Measurements from ENCODE around the gene WIPF2. TPM values are rescaled to one million over a fixed set of nuclear protein-coding genes. Genes with fewer than 3 reads are reported as not detected.
A peak's percentile ranks its signal among the peaks of the same experiment; 100 is the strongest.
"Not testable (repeated sequence)": the region's sequence is repeated elsewhere in the genome, so short reads cannot be mapped to it uniquely, and the experiment has no call there.

WIPF2 gene
- polyA plus RNA-seq, 1 experiment = 8.1 TPM

GRCh38 chr17:40191237-40192208, 27.6 kb upstream of the WIPF2 start:
- no peak for DNase-seq (ENCODE audit: low read depth, low spot score)
- ChIA-PET POLR2A (interaction anchor here (0.6 to 1.0 kb wide), 7 partner anchors 11 to 618 kb away, joined by 3 to 4 read pairs (median 3); partner anchors contain the start of gene CASC3), CTCF (interaction anchor here (0.6 to 5.1 kb wide), 19 partner anchors 10 to 179 kb away, joined by 3 to 40 read pairs (median 4); partner anchors contain the start of gene WIPF2)
- Histone ChIP-seq H3K27me3 (ENCODE audit: control insufficient read depth, insufficient read depth, low read length) (no peaks in the 10 kb centered on the region), H3K4me3 (ENCODE audit: low read depth, low read length) (peak overlapping the region; percentile 61), H3K9me3 (ENCODE audit: control insufficient read depth, insufficient read depth, low read length) (no peaks in the 10 kb centered on the region), H3K27ac (ENCODE audit: low read depth, low read length) (peak overlapping the region; percentile 61)
- TF ChIP-seq CTCF (IDR thresholded peaks at IDR 0.05; ENCODE audit: low read depth, low read length) = peak; percentile 76

- no peaks in the 10 kb centered on the region for H3K27me3 ChIP-seq (ENCODE audit: control insufficient read depth, insufficient read depth, low read length)
- no peak for DNase-seq (ENCODE audit: low read depth, low spot score)
- H3K27ac ChIP-seq (ENCODE audit: low read depth, low read length) = no peak overlapping the region
- H3K4me3 ChIP-seq (ENCODE audit: low read depth, low read length) = no peak overlapping the region
- ChIA-PET CTCF (interaction anchor here (0.9 to 5.1 kb wide), 6 partner anchors 8 to 166 kb away, joined by 3 to 40 read pairs (median 14); partner anchors contain the start of gene WIPF2), POLR2A (no interaction called here)
- TF ChIP-seq CTCF (IDR thresholded peaks at IDR 0.05; ENCODE audit: low read depth, low read length) = no peak
- H3K9me3 ChIP-seq (ENCODE audit: control insufficient read depth, insufficient read depth, low read length) = no peaks in the 10 kb centered on the region
Observed at GRCh38 chr17:40192961-40193360, 26.1 kb upstream of the WIPF2 start.

GRCh38 chr17:40194821-40195220, 24.3 kb upstream of the WIPF2 start:
- no peaks in the 10 kb centered on the region for H3K27me3 ChIP-seq (ENCODE audit: control insufficient read depth, insufficient read depth, low read length)
- TF ChIP-seq CTCF (IDR thresholded peaks at IDR 0.05; ENCODE audit: low read depth, low read length) = no peak
- H3K9me3 ChIP-seq (ENCODE audit: control insufficient read depth, insufficient read depth, low read length) = no peaks in the 10 kb centered on the region; the same call in 1 of the 2 replicates
- ChIA-PET POLR2A (no interaction called here), CTCF (interaction anchor here (1.2 to 2.4 kb wide), 3 partner anchors 24 to 112 kb away, joined by 3 to 16 read pairs (median 3); partner anchors contain the start of gene WIPF2)
- no peak overlapping the region for H3K4me3 ChIP-seq (ENCODE audit: low read depth, low read length)
- H3K27ac ChIP-seq (ENCODE audit: low read depth, low read length) = no peak overlapping the region
- no peak for DNase-seq (ENCODE audit: low read depth, low spot score)

- ChIA-PET CTCF (interaction anchor here (2.4 kb wide), 1 partner anchor 21 kb away, joined by 11 read pairs; the partner anchor contains the start of gene WIPF2), POLR2A (interaction anchor here (0.5 to 0.6 kb wide), 2 partner anchors 8 to 58 kb away, joined by 3 to 6 read pairs; no protein-coding TSS in a partner anchor)
- no peak overlapping the region for H3K27ac ChIP-seq (ENCODE audit: low read depth, low read length)
- H3K27me3 ChIP-seq (ENCODE audit: control insufficient read depth, insufficient read depth, low read length) = no peaks in the 10 kb centered on the region
- H3K9me3 ChIP-seq (ENCODE audit: control insufficient read depth, insufficient read depth, low read length) = no peaks in the 10 kb centered on the region; the same call in 1 of the 2 replicates
- no peak overlapping the region for H3K4me3 ChIP-seq (ENCODE audit: low read depth, low read length)
- no peak for TF ChIP-seq CTCF (IDR thresholded peaks at IDR 0.05; ENCODE audit: low read depth, low read length)
- no peak for DNase-seq (ENCODE audit: low read depth, low spot score)
Observed at GRCh38 chr17:40197550-40197949, 21.6 kb upstream of the WIPF2 start.

- H3K4me3 ChIP-seq (ENCODE audit: low read depth, low read length); H3K9me3 ChIP-seq (ENCODE audit: control insufficient read depth, insufficient read depth, low read length); H3K27me3 ChIP-seq (ENCODE audit: control insufficient read depth, insufficient read depth, low read length); DNase-seq (ENCODE audit: low read depth, low spot score); H3K27ac ChIP-seq (ENCODE audit: low read depth, low read length): not testable (repeated sequence)
- POLR2A ChIA-PET = interaction anchor here (0.5 to 0.6 kb wide), 2 partner anchors 8 to 58 kb away, joined by 3 to 6 read pairs; no protein-coding TSS in a partner anchor
- CTCF ChIA-PET = interaction anchor here (1.5 to 2.4 kb wide), 2 partner anchors 21 to 92 kb away, joined by 8 to 11 read pairs; partner anchors contain the start of gene WIPF2
Observed at GRCh38 chr17:40197965-40198456, 21.1 kb upstream of the WIPF2 start.

Measured in AG04450 (cell line).